HEK293T (cell line): ENCODE measurements around the gene BORCS8.

Source experiments
- CTCF ChIA-PET: fragments of 350-600 bp; formaldehyde crosslinking; extraction: SDS; loops from one replicate; lab custom pipeline; 2021; ENCODE audit warnings: antibody characterized with exemption, inconsistent platforms; lab: Yijun Ruan, JAX
- POLR2A ChIA-PET: fragments of 350-600 bp; formaldehyde crosslinking; extraction: SDS; loops from one replicate; lab custom pipeline; 2020; ENCODE audit warnings: antibody characterized with exemption, inconsistent platforms; lab: Yijun Ruan, JAX
- DNase-seq: peaks from one replicate; pipeline ENCODE4 v3.0.0; 2012; ENCODE audit warnings: mixed read lengths; ENCODE audit errors: extremely low spot score
- ARNT ChIP-seq: fragments of 450-650 bp; IDR thresholded peaks from 2 replicates; pipeline ENCODE4 v1.6.1; 2017; ENCODE audit warnings: mild to moderate bottlenecking
- BHLHE40 ChIP-seq: fragments of 450-650 bp; IDR thresholded peaks from 2 replicates; pipeline ENCODE4 v1.6.1; 2016; ENCODE audit warnings: mild to moderate bottlenecking, moderate library complexity, borderline replicate concordance
- CTBP1 ChIP-seq: fragments of 450-650 bp; IDR thresholded peaks from 2 replicates; pipeline ENCODE4 v1.6.1; 2016; ENCODE audit warnings: borderline replicate concordance
- ELF4 ChIP-seq: fragments of 450-650 bp; IDR thresholded peaks from 2 replicates; pipeline ENCODE4 v1.6.1; 2017; ENCODE audit warnings: antibody characterized with exemption
- FOXA1 ChIP-seq: fragments of 450-650 bp; IDR thresholded peaks from 2 replicates; pipeline ENCODE4 v1.6.1; 2016; ENCODE audit warnings: mild to moderate bottlenecking
- FOXK2 ChIP-seq: fragments of 450-650 bp; IDR thresholded peaks from 2 replicates; pipeline ENCODE4 v1.6.1; 2016; ENCODE audit warnings: mild to moderate bottlenecking
- FOXM1 ChIP-seq: fragments of 450-650 bp; IDR thresholded peaks from 2 replicates; pipeline ENCODE4 v1.6.1; 2017; ENCODE audit warnings: mild to moderate bottlenecking, borderline replicate concordance
- HDGF ChIP-seq: fragments of 450-650 bp; IDR thresholded peaks from 2 replicates; pipeline ENCODE4 v1.6.1; 2017; ENCODE audit warnings: antibody characterized with exemption, borderline replicate concordance
- L3MBTL2 ChIP-seq: fragments of 450-650 bp; conservative IDR thresholded peaks from 2 replicates; pipeline ENCODE4 v1.6.1; 2016; ENCODE audit warnings: mild to moderate bottlenecking
- LEF1 ChIP-seq: fragments of 450-650 bp; IDR thresholded peaks from 2 replicates; pipeline ENCODE4 v1.6.1; 2017; ENCODE audit warnings: mild to moderate bottlenecking, borderline replicate concordance
- NFRKB ChIP-seq: fragments of 450-650 bp; IDR thresholded peaks from 2 replicates; pipeline ENCODE4 v1.6.1; 2016; ENCODE audit warnings: mild to moderate bottlenecking, moderate library complexity
- PKNOX1 ChIP-seq: fragments of 450-650 bp; IDR thresholded peaks from 2 replicates; pipeline ENCODE4 v1.6.1; 2016
- SP1 ChIP-seq: fragments of 450-650 bp; IDR thresholded peaks from 2 replicates; pipeline ENCODE4 v1.6.1; 2017
- SUZ12 ChIP-seq: fragments of 450-650 bp; IDR thresholded peaks from 2 replicates; pipeline ENCODE4 v1.6.1; 2016; ENCODE audit warnings: mild to moderate bottlenecking
- TARDBP ChIP-seq: fragments of 450-650 bp; IDR thresholded peaks from 2 replicates; pipeline ENCODE4 v1.6.1; 2016
- ZNF384 ChIP-seq: fragments of 450-650 bp; IDR thresholded peaks from 2 replicates; pipeline ENCODE4 v1.6.1; 2016

Gene BORCS8

GRCh38 chr19:19162495-19162894 is 29.5 kb downstream of the BORCS8 start:
- TF ChIP-seq BHLHE40 = no peak
- TF ChIP-seq PKNOX1 = no peak
- no peak for TF ChIP-seq FOXK2
- TF ChIP-seq L3MBTL2 = no peak
- TF ChIP-seq TARDBP = no peak
- TF ChIP-seq ARNT = no peak
- no peak for TF ChIP-seq LEF1
- no peak for TF ChIP-seq FOXM1
- TF ChIP-seq ELF4 = no peak
- no peak for TF ChIP-seq ZNF384
- no peak for TF ChIP-seq CTBP1
- ChIA-PET POLR2A (no interaction called here), CTCF (no interaction called here)
- no peak for DNase-seq

DNA sequence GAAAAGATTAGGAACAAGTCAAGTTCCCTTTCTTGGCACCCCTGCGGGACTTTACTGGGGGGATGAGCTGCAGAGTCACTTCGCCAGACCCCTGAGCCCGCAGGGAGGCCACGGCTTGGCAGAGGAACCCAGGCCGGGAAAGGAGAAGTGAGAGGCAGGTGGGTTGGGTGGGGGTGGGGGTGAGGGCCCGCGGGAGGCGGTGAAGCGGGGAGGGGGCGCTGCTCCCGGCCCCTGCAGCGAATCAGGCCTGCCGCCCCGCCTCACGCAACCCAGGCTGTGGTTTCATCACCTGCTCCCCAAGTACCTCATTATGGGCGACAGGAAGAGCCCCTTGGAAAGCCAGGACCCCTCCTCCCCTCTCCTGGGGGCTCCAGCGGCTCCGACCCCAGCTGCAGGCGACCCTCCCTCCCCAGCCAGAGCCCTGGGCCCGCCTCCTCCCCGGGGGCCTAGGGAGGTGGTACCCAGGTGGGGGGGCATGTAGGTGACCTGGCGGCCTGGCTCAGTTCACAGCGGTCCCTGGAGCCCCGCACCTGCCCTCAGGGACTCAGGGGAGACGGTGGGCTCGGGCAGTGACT is 31.4 kb downstream of the BORCS8 start:
- TF ChIP-seq FOXA1 (no peak), HDGF (no peak), PKNOX1 (no peak), ZNF384 (no peak)
- DNase-seq = no peak
- ChIA-PET POLR2A (no interaction called here), CTCF (no interaction called here)

DNA sequence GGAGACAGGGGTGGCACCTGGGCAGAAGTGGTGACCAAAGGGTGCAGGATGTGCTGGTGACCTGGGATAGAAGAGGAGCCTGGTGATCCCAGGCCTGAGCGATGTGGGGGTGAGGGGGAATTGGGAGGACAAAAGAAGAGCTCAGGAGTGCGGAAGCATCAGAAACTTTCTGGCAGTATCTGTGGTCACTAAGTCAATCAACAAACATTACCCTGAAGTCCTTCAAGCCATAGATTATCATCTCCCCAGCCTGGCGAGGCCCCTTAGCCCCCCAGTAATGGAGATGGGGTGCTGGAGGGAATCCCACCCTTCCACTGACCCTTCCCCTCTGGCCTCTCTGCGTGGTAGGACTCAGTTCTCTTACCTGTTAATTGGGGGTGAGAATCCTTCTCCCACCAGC is 32.4 kb downstream of the BORCS8 start:
- TF ChIP-seq HDGF (no peak), CTBP1 (no peak), FOXA1 (no peak), SUZ12 (no peak), FOXK2 (no peak), PKNOX1 (no peak), TARDBP (no peak), SP1 (no peak), ARNT (no peak), LEF1 (no peak), ZNF384 (no peak), NFRKB (no peak), ELF4 (no peak), FOXM1 (no peak), BHLHE40 (no peak), L3MBTL2 (no peak)
- CTCF ChIA-PET = no interaction called here
- POLR2A ChIA-PET = no interaction called here
- no peak for DNase-seq

GRCh38 chr19:19157808-19158207 is 34.1 kb downstream of the BORCS8 start:
- CTCF ChIA-PET = interaction anchor here (0.8 kb wide), 1 partner anchor 17 kb away, joined by 3 read pairs; no protein-coding TSS in a partner anchor
- POLR2A ChIA-PET = no interaction called here
- no peak for DNase-seq
- TF ChIP-seq FOXM1 = no peak

DNA sequence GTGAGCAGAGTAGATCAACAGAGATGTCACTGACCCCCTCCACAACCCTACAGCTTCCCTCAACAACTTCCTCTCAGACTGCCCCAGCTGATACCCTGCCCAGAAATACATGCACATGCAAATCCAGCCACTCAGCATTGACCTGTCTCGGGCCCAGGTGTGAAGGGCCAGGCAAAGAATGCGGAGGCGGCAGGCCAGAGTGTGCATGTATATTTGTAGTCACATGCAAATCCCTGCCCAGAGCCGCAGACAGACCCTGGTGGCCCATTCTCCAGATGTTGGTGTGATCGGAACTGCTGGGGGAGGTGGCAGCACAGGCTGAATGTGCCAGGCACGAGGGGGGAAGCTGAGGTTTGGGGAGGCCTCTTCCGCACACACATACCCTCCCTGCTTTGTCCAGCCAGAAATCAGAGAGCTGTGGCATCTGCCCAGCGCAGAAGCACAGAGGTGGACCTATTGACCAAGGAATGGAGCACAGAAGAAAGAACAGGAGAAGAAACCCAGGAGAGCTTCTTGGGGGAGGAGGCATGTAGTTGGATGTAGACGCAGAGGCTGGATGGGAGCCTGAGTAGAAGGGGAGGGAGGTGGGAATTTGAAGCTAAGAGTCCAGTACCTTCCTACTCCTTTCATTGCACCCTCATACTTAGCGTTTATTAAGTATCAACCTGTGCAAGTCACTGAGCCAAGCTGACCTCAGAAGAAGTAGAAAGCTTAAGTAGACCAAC is 36.3 kb downstream of the BORCS8 start:
- TF ChIP-seq SP1 = no peak
- TF ChIP-seq CTBP1 = no peak
- no peak for TF ChIP-seq LEF1
- TF ChIP-seq SUZ12 = no peak
- no peak for TF ChIP-seq FOXK2
- TF ChIP-seq FOXA1 = no peak
- no peak for TF ChIP-seq ZNF384
- no peak for TF ChIP-seq HDGF
- TF ChIP-seq ELF4 = no peak
- no peak for TF ChIP-seq FOXM1
- TF ChIP-seq L3MBTL2 = no peak
- DNase-seq = no peak
- ChIA-PET CTCF (interaction anchor here (1.2 kb wide), 1 partner anchor 13 kb away, joined by 3 read pairs; no protein-coding TSS in a partner anchor), POLR2A (interaction anchor here (1.1 to 1.2 kb wide), 2 partner anchors 14 to 17 kb away, joined by 3 read pairs; partner anchors contain the start of gene MEF2B)

GRCh38 chr19:19154768-19155494 is 37.0 kb downstream of the BORCS8 start:
- POLR2A ChIA-PET = no interaction called here
- DNase-seq = no peak
- CTCF ChIA-PET = no interaction called here
- TF ChIP-seq TARDBP (no peak), BHLHE40 (no peak), LEF1 (no peak), NFRKB (no peak), SP1 (no peak), FOXA1 (no peak), ELF4 (no peak), ZNF384 (no peak), PKNOX1 (no peak), HDGF (no peak), ARNT (no peak), CTBP1 (no peak), FOXM1 (no peak), L3MBTL2 (no peak), FOXK2 (no peak), SUZ12 (no peak)
